Stimulated activated CD4-positive, alpha-beta T cell treated with anti-CD3 and anti-CD28 coated beads, TNF-alpha, amount 100 ng/mL, for 1 hour (primary cell): ENCODE data around the gene RASGRP4.
A peak's percentile ranks its signal among the peaks of the same experiment; 100 is the strongest.
"Not testable (repeated sequence)": the region's sequence is repeated elsewhere in the genome, so short reads cannot be mapped to it uniquely, and the experiment has no call there.

Source experiments
- DNase-seq, 3 donors: peaks; one replicate each; pipeline ENCODE4 v3.0.0-alpha.2; 2020; ENCODE audit warnings: low read depth in 3 of 3, low spot score in 1 of 3

The RASGRP4 gene

GRCh38 chr19:38417544-38418506 is 8.2 kb downstream of the RASGRP4 start:
- peak in 1 of 3 donors; percentile 37 for DNase-seq

DNA sequence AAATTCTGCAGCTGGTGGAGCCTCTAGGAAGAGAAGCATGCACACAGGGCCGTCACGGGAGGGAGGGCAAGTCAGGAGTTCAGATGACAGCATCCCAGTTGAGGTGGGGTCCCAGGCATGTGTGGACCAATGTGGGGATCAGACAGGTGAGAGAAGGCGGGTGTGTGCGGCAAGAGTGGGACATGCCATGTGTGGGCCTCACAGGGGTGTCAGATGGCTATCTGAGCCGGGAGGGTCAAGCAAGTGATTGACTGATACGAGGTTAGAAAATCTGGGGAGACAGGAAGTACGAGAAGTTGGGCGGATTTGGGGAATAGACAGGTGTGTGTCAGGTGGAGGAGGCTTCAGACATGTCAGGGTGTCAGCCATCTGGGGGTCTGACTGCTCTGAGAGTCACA is 8.9 kb downstream of the RASGRP4 start:
- DNase-seq = no peak

DNA sequence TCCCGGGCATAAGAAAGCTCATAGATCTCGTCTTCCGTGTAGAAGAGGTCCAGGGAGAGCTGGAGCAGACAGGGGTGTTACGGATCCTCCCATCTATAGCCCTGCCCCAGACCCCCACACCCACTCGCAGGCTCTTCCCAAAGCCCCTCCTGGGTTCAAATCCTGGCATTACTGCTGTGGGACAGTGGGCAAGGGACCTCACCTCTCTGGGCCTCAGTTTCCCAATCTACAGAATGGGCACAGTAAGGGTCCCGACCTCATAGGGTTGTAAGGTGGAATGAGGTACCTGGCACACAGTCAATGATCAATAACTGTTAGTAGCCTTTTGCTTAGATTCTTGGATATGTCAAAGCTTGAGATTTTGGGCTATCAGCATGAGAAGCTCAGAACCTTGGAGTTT is 12.6 kb downstream of the RASGRP4 start:
- DNase-seq = no peak

DNA sequence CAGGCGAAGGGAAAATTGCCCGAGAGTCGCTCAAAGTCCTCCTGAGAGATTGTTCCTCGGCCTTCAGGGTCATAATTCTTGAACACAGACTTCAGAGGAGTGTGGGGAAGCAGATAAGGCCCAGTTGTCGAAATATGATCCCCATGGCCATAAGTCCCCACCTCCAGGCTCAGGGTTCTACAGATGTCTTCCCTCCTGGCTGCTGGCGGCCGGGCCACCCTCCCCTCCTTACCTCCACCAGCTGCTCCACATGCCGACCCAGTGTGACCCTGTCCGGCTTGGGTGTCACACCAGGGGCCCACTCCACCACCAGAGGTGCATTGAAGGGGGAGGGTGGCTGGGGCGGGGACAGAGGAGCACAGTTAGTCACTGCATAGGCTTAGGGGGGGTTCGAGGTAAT is 13.1 kb downstream of the RASGRP4 start:
- DNase-seq = no peak

DNA sequence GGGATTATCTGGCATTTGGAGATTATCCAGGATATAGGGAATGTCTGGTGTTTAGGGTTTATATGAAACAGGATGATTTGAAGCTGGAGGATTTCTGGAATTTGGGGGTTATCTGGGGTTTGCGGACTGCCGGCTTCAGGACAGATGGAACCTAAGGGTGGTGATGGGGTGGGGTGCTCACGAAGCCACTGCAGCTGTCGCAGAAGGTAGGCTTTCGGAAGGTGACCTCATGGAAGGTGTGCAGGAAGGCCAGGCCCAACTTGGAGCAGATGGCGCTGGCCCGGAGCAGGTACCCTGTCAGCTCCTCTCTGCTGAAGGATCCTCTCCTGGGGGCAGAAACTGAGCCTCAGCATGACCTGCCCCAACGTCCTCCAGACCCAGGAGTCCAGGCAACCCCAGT is 13.5 kb downstream of the RASGRP4 start:
- DNase-seq = no peak

- DNase-seq = not testable (repeated sequence)
Observed at GRCh38 chr19:38411898-38412297, 14.1 kb downstream of the RASGRP4 start.

DNA sequence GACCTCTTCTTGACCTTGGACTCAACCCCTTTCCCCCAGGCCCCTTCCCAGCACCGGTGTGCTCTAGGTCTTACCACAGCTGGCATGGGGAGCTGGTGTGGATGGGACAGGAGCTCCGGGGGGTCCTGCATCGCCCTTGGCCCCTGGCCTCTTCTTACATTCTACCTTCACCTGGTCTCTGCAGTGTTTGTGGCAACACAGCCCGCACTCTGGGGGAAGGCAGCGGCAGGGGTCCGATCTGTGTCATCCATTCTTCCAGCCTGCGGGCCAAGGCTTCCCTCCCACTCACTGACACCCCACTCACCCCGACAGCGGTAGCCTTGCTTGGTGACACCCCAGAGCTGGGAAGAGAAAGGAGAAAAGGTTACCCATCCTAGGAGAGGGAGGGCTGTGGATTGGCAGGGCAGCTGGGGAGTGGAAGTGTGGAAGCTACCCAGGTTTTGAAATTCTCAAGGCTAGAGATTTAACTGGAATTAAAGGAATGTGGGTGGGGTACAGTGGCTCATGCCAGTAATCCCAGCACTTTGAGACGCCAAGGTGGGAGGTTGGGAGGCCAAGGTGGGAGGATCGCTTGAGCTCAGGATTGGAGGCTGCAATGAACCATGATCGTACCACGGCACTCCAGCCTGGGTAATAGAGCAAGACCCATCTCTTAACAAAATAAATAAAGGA is 14.8 kb downstream of the RASGRP4 start:
- DNase-seq = no peak

GRCh38 chr19:38410407-38410806 is 15.6 kb downstream of the RASGRP4 start:
- not testable (repeated sequence) for DNase-seq

DNA sequence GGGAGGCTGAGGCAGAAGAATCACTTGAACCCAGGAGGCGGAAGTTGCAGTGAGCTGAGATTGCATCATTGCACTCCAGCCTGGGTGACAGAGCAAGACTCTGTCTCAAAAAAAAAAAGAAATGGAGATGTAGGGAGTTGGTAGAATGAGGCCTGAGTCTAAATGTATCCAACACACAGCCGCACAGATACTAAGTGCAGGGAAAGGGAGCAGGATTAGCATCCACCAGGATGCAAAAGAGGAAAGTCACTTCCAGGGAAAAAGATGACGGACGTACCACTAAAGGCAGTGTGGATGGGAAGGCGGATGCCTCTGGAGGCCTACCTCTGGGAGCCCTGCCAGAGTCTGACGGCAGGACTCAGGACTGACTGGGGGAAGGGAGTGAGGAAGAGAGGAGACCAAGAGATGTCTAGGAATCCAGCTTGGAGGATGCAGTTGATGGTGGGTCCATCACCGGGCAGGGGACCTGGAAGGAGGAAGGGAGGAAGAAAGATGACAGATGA is 16.3 kb downstream of the RASGRP4 start:
- no peak for DNase-seq

DNA sequence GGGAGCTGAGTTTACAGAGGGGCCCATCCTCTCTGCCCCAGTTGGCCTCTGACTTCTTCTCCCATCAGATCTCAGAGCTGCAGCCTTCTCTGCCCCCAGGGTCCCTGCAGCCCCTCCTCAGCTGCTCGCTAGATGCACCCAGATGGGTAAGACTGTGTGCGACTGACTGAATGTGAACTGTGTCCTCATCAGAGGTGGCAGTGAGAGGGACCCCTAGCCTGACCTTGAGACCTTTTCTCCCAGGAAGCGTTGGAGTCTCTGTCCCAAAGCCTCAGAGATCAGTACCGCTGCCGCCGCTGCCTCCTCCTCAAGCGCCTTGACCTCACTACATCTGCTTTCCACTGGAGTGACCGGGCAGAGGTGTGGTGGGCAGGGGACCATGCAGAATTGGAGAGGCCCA is 20.7 kb downstream of the RASGRP4 start:
- no peak for DNase-seq

- no peak for DNase-seq
Observed at GRCh38 chr19:38404858-38405257, 21.2 kb downstream of the RASGRP4 start.

- DNase-seq = peak; percentile 95 to 98 (median 96)
Observed at GRCh38 chr19:38402967-38403674, 22.9 kb downstream of the RASGRP4 start, which contains the start of gene FAM98C. Gene FAM98C, plus strand, starts transcription at chr19:38403093. Its CDS starts 61 bp downstream, at chr19:38403154.

- no peak for DNase-seq
Observed at GRCh38 chr19:38402623-38402966, 23.4 kb downstream of the RASGRP4 start.

DNA sequence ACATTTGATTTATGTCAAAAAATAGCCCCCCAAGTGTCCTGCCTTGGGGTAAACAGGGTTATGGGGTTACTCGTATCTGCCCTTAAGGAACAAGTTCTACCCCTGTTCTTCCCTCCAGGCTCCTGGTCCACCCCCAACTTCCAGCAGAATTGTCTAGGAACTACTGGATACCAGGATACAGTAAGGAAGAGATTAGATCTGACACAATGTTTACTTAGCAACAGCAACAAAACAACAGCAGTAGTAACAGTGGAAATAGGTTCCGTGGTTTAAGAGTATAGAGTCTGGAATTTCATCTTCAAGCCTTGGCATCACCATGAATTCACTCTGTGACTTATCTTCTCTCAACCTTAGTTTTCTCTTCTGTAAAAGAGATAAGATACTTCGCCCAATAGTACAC is 24.9 kb downstream of the RASGRP4 start:
- no peak for DNase-seq

- DNase-seq = no peak
Observed at GRCh38 chr19:38400361-38400760, 25.7 kb downstream of the RASGRP4 start.

GRCh38 chr19:38399537-38399936 is 26.5 kb downstream of the RASGRP4 start:
- no peak for DNase-seq

GRCh38 chr19:38399081-38399480 is 26.9 kb downstream of the RASGRP4 start:
- DNase-seq = no peak

- DNase-seq = peak in 1 of 3 donors; percentile 41
Observed at GRCh38 chr19:38395381-38396114, 30.5 kb downstream of the RASGRP4 start.

DNA sequence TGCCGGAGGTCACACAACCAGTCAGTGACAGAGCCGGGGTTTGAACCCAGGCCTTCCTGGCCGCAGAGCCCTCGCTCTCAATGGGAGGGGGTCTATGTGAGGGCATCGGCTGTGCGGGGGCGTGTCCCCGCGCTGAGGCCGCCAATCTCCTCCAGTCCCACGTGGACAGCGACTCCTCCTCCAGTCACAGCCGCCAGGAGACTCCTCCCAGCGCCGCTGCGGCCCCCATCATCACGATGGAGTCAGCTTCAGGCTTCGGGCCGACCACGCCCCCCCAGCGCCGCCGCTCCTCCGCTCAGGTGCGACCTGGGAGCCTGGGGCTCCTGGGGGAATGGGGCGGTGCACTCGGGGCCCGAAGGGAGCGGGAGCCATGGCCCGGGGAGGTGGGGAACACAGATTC is 31.5 kb downstream of the RASGRP4 start:
- peak in 1 of 3 donors; percentile 55 for DNase-seq

- DNase-seq = no peak
Observed at GRCh38 chr19:38392707-38393308, 33.2 kb downstream of the RASGRP4 start.
